Left ventricle myocardium superior (tissue), 1 donor: ENCODE data around the gene PSMB11. TPM values are rescaled to one million over a fixed set of nuclear protein-coding genes. Genes with fewer than 3 reads are reported as not detected.

Experiments used
- total RNA-seq: library from RNA; stranded (reverse); fragmentation: NEBNext Ultra II Directional; extraction: Animal tissue kit (Norgen Biotek cat#: 25700); gene quantifications from one replicate; pipeline ENCODE4 v1.2.1, GENCODE V29; 2021
- donor health status: DM: no; HTN: yes; CAD: no; lungs with severe emphysema.

The PSMB11 gene
- total RNA-seq, 1 donor from 2014 or later = not detected

Other genes with a start within 250 kb of the PSMB11 start
- gene SLC7A7, start 226.8 kb upstream of the PSMB11 start, total RNA-seq = 4.7 TPM
- gene MRPL52, start 212.3 kb upstream of the PSMB11 start, total RNA-seq = 113 TPM
- 19.9 TPM for gene MMP14, start 205.6 kb upstream of the PSMB11 start, total RNA-seq
- gene LRP10, start 170.5 kb upstream of the PSMB11 start, total RNA-seq = 61.9 TPM
- gene REM2, start 159.0 kb upstream of the PSMB11 start, total RNA-seq = not detected
- 52.5 TPM for gene RBM23, start 123.1 kb upstream of the PSMB11 start, total RNA-seq
- gene PRMT5, start 112.8 kb upstream of the PSMB11 start, total RNA-seq = 56.6 TPM
- gene HAUS4, start 85.1 kb upstream of the PSMB11 start, total RNA-seq = 19.4 TPM
- gene AJUBA, start 59.7 kb upstream of the PSMB11 start, total RNA-seq = 12.4 TPM
- gene C14orf93, start 32.1 kb upstream of the PSMB11 start, total RNA-seq = 6.2 TPM
- gene PSMB5, start 7.3 kb upstream of the PSMB11 start, total RNA-seq = 111 TPM
- gene CDH24, start 15.3 kb downstream of the PSMB11 start, total RNA-seq = 2.0 TPM
- 78.4 TPM for gene ACIN1, start 52.9 kb downstream of the PSMB11 start, total RNA-seq
- 23.6 TPM for gene C14orf119, start 53.3 kb downstream of the PSMB11 start, total RNA-seq
- gene CIROP, start 62.8 kb downstream of the PSMB11 start, total RNA-seq = not detected
- gene CEBPE, start 77.0 kb downstream of the PSMB11 start, total RNA-seq = not detected
- gene SLC7A8, start 141.4 kb downstream of the PSMB11 start, total RNA-seq = 6.4 TPM
- not detected for gene RNF212B, start 195.7 kb downstream of the PSMB11 start, total RNA-seq
- gene HOMEZ, start 243.9 kb downstream of the PSMB11 start, total RNA-seq = 7.9 TPM